ENCODE results near the gene APEH.

- TF ChIP-seq ZNF274 (IDR thresholded peaks at IDR 0.05; ENCODE audit: low read depth, low read length) (no peak), SUZ12 (IDR thresholded peaks at IDR 0.05; ENCODE audit: extremely low read depth, insufficient read depth, insufficient read length) (no peak)
Measured at GRCh38 chr3:49723628-49724551, 49.7 kb downstream of the APEH start, which contains the start of gene GMPPB.

All from NT2/D1 (cell line).